GM21447 (cell line): Measurements from ENCODE around the gene LRFN5.
"Not testable (repeated sequence)": the region's sequence is repeated elsewhere in the genome, so short reads cannot be mapped to it uniquely, and the experiment has no call there.

Experiments
- ATAC-seq: cut with Tn5 transposase; IDR thresholded peaks from one replicate; pipeline ENCODE4 v1.9.1; 2021; ENCODE audit not compliant: unreplicated experiment

LRFN5 gene

DNA sequence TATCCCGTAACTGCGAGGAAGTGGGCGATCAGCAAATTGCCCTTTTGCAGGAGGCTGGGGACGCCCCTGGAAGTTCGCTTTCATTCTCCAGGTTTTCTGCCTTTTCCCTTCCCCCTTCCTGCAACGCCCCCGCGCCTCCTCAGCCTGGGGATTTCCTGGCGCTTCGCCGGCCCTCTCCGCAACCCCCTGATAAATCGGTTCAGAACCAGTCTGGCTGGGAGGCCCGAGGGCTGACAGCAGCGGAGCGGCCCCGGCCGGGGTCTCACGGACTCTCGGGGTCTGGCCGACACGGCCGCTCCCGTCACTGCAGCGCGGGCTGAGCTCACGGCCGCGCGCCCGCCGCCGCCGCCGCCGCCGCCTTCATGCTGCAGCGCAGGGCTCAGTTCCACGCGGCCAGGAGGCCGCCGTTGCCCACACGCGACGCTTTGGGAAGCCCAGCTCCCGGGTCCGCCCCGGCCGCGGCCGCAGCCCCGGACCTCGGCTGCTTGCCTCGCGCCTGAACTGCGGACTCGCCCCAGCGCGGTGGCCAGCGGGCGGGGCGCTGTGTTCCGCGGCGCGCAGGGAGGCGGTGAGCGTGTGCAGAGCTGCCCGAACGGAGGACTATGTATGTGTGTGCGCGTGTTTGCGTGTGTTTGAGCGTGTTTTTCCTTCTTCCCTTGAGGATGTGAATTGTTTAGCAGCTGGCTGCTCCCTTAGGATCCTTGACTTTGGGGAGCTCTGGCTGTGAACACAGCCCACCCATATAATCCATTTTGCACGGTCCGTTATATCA, at the start of gene LRFN5:
Gene LRFN5, plus strand, starts transcription at position 345 of the 772 bp plus-strand sequence.
- no peak for ATAC-seq

DNA sequence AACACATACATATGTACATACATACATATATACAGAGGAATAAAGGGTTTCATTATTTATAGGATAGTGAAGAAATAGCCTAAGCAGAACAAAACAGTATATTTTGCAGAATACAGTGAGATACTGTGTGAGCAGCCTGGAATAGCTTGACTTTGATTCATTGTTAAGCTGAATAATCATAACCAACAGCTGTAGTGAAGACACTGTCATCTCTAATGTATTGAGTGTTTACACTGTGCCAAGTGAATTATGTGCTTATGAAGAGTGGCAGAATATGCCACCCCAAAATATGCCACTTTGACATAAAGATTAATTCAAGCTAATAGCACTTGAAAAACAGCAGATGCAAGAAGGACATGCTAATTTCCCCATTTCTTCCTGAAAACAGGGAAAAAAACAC, 48.2 kb upstream of the LRFN5 start:
- no peak for ATAC-seq

- ATAC-seq, result not testable (repeated sequence)
Measured at GRCh38 chr14:41566864-41567263, 39.8 kb upstream of the LRFN5 start.

DNA sequence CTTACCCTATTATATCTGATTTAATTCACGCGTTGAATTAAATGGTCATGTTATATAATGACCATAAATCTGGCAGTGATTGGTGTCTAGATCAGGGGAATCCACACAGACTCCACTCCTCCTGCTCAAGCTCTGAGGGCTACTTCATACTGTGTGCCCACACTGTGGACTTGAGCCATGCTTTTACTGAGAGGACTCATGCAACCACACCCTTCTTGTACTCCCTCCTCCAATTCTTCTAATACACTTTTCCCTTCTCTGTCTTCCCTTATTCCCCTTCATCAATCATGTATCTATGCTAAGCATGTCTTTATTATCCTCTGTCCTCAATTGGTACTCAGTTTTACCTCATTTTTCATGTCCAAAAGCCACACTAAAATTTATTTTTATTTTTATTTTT, 37.7 kb upstream of the LRFN5 start:
- no peak for ATAC-seq

DNA sequence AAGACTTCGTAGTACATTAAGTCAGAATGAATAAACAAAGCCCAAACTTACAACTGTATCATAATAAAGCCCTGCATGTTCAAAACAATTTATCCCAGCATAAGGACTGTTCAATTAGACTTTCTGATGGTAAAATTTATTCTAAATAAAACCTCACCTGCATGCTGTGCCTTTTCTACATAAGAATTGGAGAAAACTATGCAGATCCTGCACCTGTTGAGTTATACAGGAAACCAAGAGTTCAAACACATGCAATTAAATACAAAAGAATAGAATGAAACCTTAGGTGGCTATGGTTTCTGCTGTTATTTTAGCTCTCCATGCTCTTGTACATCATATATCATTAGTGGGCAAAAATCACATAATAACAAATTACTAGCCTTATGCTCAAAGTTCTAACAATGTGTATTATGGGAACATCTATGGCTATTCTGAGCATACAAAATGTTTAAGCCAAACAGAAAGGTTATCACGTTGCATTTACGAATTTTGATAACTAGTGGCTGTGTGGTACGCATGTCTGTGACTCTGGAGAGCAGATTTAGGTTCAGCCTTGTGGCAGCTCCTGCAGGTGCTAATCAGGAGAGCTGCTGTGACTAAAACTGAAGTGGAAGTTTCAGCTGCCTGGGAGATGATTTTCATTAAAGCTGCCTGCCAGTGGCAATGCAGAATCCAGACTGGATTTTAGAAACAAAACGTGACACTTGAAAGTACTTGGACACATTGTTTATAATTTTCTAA, 36.1 kb upstream of the LRFN5 start:
- no peak for ATAC-seq

DNA sequence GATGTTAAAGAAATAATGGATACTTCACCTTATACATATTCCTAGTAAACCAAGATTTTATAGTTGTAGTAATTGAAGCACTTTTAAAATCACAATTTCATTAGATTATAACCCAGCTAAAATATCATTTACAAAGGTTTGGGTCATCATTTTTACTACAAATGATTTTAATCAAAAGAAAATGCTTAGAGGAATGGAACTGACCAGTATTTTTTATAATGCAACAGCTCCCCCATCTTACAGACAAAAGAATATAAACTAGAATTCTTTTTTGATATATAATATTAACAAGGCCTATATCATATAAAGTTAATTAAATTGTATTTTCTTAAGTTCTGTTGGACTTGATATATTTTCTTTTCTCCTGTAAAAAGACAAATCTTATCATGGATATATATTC, 20.4 kb upstream of the LRFN5 start:
- ATAC-seq, result no peak

- no peak for ATAC-seq
Measured at GRCh38 chr14:41597647-41598046, 9.0 kb upstream of the LRFN5 start.

GRCh38 chr14:41599805-41600385, 6.8 kb upstream of the LRFN5 start:
- not testable (repeated sequence) for ATAC-seq

DNA sequence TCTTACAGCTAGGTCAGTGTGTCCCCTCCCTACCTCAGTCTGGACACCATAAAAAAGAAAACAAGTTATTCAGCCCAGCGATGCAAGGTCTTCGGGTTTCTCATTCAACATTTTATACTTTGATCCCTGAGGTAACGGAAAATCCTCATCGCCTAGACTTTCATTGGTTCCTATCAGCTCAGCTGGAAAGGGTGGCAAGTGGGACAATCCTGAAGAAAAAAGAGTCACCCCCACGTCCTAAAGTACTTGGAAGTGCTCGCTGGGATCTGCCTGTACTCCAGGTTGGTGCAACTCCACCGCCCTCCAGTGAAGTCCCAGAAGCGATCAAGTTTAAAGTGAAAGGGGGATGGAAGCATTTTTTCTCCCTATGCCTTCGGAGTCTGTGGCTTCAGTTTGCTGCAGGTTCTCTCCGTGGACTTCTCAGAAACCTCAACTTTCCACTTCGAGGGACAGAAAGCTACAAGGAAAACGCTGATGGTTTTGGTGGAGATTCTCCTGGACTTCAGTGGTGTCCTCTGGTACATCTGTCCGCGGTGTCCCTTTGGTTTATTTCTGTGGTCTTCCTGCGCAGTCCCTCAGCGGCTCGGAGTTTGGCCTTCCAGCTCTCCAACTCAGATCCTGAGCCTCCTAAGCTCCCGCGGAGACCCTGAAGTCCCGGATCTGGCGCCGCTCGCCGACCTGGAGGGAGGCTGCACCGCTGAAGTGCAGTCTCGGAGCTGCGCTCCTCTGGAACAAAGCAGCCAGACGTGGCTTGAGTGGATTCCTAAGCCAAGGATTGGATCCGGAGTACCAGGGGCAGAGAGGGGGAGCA, 1.8 kb upstream of the LRFN5 start:
- no peak for ATAC-seq

DNA sequence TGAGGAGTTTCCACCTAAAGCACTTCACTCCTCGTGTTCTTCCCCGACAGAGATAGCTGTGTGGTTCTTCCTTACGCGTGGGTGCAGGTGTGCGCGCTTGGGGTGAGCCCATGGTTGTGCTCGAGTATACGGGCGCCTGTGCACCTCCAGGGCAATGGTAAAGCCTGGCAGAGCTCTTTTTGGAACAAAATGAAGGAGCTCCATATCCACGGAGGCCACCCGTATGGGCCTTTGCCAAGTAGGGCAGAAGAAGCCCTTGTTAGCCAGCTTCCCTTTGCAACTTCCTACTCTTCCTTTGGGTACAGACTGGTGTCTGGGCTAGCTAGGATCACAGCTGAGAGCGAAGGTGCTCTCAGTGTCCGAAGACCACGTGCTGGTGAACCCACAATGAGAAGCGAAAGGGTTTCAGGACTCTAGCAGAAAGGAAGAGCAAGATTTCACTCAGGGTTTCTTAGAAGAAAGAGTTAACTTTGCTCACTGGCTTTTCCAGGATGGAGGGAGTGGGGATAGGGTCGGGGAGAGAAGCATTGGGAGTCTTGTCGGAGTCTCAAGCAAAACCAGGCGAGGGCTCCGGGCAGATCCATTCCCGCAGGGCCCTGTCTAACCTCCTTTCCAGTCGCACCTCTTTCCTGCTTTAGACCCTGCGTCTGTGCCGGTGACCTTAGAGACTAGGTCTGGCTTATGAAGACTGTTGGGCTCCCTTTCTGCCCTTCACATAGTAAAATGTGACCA, 960 bp upstream of the LRFN5 start:
- ATAC-seq, result no peak

DNA sequence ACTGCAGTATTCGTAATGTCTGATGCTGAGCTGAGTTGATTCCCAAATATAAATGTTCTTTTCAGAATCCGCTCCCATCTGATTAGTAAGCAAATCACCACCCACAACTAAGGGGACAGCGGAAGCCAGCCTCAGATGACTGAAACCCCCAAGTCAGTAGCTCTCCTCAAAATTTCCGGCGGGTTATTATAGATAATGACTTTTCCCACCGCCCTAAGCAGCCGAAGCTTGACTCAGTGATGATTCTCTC, 469 bp upstream of the LRFN5 start:
- no peak for ATAC-seq

DNA sequence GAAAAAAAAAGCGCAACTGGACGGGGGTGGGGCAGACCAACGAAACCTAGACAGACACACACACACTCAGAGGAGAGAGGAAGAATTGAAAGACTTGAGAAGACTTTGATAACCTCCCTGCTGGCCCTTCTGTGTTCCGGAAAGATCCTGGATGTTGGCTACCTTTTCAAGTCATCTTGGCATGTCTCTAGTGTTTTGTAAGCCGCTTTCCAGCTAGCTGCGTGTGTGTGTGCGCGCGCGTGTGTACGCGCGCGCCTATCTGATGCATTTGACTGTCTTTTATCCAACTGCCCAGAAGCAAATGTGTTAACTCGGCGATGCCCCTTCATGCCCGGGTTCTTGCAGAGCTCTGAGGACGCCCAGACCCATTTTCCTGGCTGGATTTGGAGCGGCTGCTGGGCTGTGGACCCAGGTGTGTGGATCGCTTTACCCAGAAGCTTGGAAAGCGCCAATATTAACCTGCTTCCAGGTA, 664 bp downstream of the LRFN5 start:
- ATAC-seq, result no peak

- no peak for ATAC-seq
Measured at GRCh38 chr14:41607966-41608663, 1.4 kb downstream of the LRFN5 start.

- no peak for ATAC-seq
Measured at GRCh38 chr14:41608681-41609390, 2.2 kb downstream of the LRFN5 start.

GRCh38 chr14:41609704-41610183, 3.1 kb downstream of the LRFN5 start:
- ATAC-seq, result no peak

GRCh38 chr14:41615011-41615595, 8.4 kb downstream of the LRFN5 start:
- no peak for ATAC-seq

- no peak for ATAC-seq
Measured at GRCh38 chr14:41623736-41624135, 17.1 kb downstream of the LRFN5 start.

DNA sequence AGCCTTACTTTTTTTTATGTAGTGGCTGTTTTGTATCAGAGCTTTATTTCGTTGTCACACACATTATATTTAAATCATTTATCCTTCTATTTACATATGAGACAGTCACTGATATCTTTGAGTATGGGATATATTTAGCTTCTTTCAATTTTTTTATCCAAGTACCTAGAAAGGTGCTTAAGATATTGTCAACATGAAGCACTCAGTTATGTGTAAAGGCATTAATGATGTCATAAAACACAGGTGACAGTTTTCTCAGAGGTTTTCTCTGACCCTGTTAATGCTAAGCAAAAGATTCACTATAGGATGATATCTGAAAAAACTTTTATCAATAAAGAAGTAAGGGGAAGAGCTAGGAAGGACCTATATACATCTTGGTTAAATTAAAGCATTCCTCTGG, 23.2 kb downstream of the LRFN5 start:
- no peak for ATAC-seq

DNA sequence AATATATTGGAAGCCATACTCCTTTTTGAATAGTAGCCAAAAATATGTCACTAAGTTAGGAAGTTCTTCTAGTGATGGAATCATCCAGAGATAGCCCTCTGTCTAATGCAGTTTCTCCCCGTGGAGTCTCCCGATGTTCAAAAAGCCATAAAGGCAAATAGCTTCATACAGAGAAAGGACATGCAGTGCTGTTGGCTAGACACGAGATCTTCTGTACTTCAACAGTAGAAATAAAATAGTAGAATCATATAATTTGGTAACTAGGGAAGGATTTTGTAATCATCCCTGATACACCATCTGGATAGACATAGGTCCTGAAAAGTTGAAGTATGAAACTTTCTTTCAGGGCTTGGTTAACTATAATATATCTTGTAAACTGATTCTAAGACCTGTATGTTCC, 27.6 kb downstream of the LRFN5 start:
- ATAC-seq, result no peak
